Breast epithelium (tissue), 4 donors: ENCODE data around the gene OXCT2. TPM values are rescaled to one million over a fixed set of nuclear protein-coding genes. Genes with fewer than 3 reads are reported as not detected.

Experiments used
- DNase-seq, 2 donors: peaks; one replicate each; pipeline ENCODE4 v3.0.0-alpha.2; 2019; ENCODE audit warnings: low spot score in 2 of 2
- H3K27ac ChIP-seq, 2 donors: fragments of 200-600 bp; sonication (generic) in 1 of 2; one replicate each; pipeline ENCODE4 v1.5.1; 2016 to 2019; ENCODE audit warnings: mild to moderate bottlenecking in 1 of 2
- H3K27me3 ChIP-seq, 2 donors: fragments of 200-600 bp; sonication (generic) in 1 of 2; one replicate each; pipeline versions ENCODE4 v1.5.1 to v1.6.0; 2017 to 2019; ENCODE audit warnings: control low read depth in 1 of 2, mild to moderate bottlenecking in 1 of 2
- H3K36me3 ChIP-seq: fragments of 200-600 bp; one replicate; pipeline ENCODE4 v1.5.1; 2019
- H3K4me1 ChIP-seq, 2 donors: fragments of 200-600 bp; sonication (generic); one replicate each; pipeline ENCODE4 v1.5.1; 2016 to 2019; ENCODE audit warnings: control low read depth in 1 of 2
- H3K4me3 ChIP-seq, 3 donors: fragments of 200-600 bp; sonication (generic); 1 replicate in 2 of 3; 2 replicates in 1 of 3; pipeline ENCODE4 v1.5.1; 2016 to 2019; ENCODE audit warnings: mild to moderate bottlenecking in 3 of 3, moderate library complexity in 2 of 3
- H3K9me3 ChIP-seq, 2 donors: fragments of 200-600 bp; sonication (generic) in 1 of 2; one replicate each; pipeline ENCODE4 v1.5.1; 2016 to 2019; ENCODE audit warnings: control low read depth in 1 of 2
- POLR2A ChIP-seq: fragments of 450-650 bp; IDR thresholded peaks from one replicate; pipeline ENCODE4 v1.6.1; 2016; ENCODE audit warnings: antibody characterized with exemption, mild to moderate bottlenecking, moderate library complexity
- POLR2AphosphoS5 ChIP-seq, 3 donors: sonication (generic); formaldehyde crosslinking; IDR thresholded peaks; one replicate each; pipeline ENCODE4 v1.6.1; 2017; ENCODE audit warnings: antibody characterized with exemption in 3 of 3
- intact Hi-C: fragments of 100-400 bp; cut with DNase I; formaldehyde crosslinking; loops from one replicate; pipeline ENCODE4 v1.15.1; 2023; ENCODE audit warnings: low total_unique reads
- total RNA-seq, 3 donors: library from RNA; depleted of rRNA; stranded (reverse); fragments of >200 nt; gene quantifications; one replicate each; pipeline ENCODE4 v1.1.0, GENCODE V29; 2016
- TF ChIP-seq, protein P1 (sequence below), 3 donors: fragments of 450-650 bp; IDR thresholded peaks; one replicate each; pipeline ENCODE4 v1.5.1; 2016 to 2017; ENCODE audit warnings: antibody characterized with exemption in 3 of 3, mild to moderate bottlenecking in 3 of 3, moderate library complexity in 3 of 3

OXCT2 gene
- total RNA-seq, 3 donors from 2014 or later, result 0.32 to 0.66 TPM; not detected in 1

DNA sequence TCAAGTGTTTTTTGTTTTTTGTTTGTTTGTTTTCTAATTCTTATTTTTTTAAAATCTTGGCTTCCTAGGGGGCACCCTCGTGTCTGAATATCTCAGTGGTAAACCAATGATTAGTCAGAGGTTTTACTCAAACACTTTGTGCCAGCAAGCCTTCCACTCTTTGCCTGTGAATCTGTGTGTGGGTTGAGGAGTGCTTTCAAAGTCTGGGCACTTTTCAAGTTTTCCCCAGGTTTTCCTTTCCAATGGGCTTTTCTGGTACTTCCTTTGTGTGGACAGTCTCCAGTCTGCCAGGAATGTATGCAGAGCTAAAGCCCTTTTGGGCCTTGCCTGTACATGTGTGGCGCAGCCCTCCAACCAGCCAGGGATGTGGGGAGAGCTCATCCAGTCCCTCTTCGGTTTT lies 42.1 kb downstream of the OXCT2 start:
- no peak for DNase-seq
- no peaks in the 10 kb centered on the region for H3K4me1 ChIP-seq
- H3K27me3 ChIP-seq, result peaks cover 0 to 41% of the 10 kb centered on the region in 2 donors
- no peaks in the 10 kb centered on the region for H3K36me3 ChIP-seq
- no peak overlapping the region for H3K4me3 ChIP-seq
- no peak for TF ChIP-seq POLR2AphosphoS5 (IDR thresholded peaks at IDR 0.05)
- no peaks in the 10 kb centered on the region for H3K9me3 ChIP-seq
- H3K27ac ChIP-seq, result no peak overlapping the region
- intact Hi-C loops, result no loop called here

GRCh38 chr1:39727932-39728317 lies 43.2 kb downstream of the OXCT2 start:
- TF ChIP-seq POLR2A, result no peak
- TF ChIP-seq, protein P1, sequence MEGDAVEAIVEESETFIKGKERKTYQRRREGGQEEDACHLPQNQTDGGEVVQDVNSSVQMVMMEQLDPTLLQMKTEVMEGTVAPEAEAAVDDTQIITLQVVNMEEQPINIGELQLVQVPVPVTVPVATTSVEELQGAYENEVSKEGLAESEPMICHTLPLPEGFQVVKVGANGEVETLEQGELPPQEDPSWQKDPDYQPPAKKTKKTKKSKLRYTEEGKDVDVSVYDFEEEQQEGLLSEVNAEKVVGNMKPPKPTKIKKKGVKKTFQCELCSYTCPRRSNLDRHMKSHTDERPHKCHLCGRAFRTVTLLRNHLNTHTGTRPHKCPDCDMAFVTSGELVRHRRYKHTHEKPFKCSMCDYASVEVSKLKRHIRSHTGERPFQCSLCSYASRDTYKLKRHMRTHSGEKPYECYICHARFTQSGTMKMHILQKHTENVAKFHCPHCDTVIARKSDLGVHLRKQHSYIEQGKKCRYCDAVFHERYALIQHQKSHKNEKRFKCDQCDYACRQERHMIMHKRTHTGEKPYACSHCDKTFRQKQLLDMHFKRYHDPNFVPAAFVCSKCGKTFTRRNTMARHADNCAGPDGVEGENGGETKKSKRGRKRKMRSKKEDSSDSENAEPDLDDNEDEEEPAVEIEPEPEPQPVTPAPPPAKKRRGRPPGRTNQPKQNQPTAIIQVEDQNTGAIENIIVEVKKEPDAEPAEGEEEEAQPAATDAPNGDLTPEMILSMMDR (IDR thresholded peaks at IDR 0.05), result no peak
- TF ChIP-seq POLR2AphosphoS5 (IDR thresholded peaks at IDR 0.05), result no peak
- intact Hi-C loops, result no loop called here
- Histone ChIP-seq H3K9me3 (no peaks in the 10 kb centered on the region), H3K4me1 (no peaks in the 10 kb centered on the region), H3K36me3 (no peaks in the 10 kb centered on the region), H3K4me3 (no peak overlapping the region), H3K27ac (no peak overlapping the region), H3K27me3 (peaks cover 0 to 36% of the 10 kb centered on the region in 2 donors)
- DNase-seq, result no peak

- H3K4me1 ChIP-seq, result no peaks in the 10 kb centered on the region
- peaks cover 0 to 33% of the 10 kb centered on the region in 2 donors for H3K27me3 ChIP-seq
- TF ChIP-seq, protein P1 (IDR thresholded peaks at IDR 0.05), result no peak
- H3K4me3 ChIP-seq, result no peak overlapping the region
- intact Hi-C loops, result no loop called here
- H3K36me3 ChIP-seq, result no peaks in the 10 kb centered on the region
- no peak for DNase-seq
- no peaks in the 10 kb centered on the region for H3K9me3 ChIP-seq
- H3K27ac ChIP-seq, result no peak overlapping the region
Measured at GRCh38 chr1:39727221-39727931, 43.8 kb downstream of the OXCT2 start.

GRCh38 chr1:39726600-39726999 lies 44.5 kb downstream of the OXCT2 start:
- Histone ChIP-seq H3K4me1 (no peaks in the 10 kb centered on the region), H3K36me3 (no peaks in the 10 kb centered on the region), H3K27me3 (peaks cover 0 to 32% of the 10 kb centered on the region in 2 donors), H3K9me3 (no peaks in the 10 kb centered on the region), H3K4me3 (no peak overlapping the region), H3K27ac (no peak overlapping the region)
- TF ChIP-seq, protein P1 (IDR thresholded peaks at IDR 0.05), result no peak
- TF ChIP-seq POLR2A (no peak), POLR2AphosphoS5 (IDR thresholded peaks at IDR 0.05) (no peak)
- intact Hi-C loops, result no loop called here
- DNase-seq, result no peak

GRCh38 chr1:39722495-39722894 lies 48.7 kb downstream of the OXCT2 start:
- no peaks in the 10 kb centered on the region for H3K4me1 ChIP-seq
- no peak for TF ChIP-seq POLR2AphosphoS5 (IDR thresholded peaks at IDR 0.05)
- TF ChIP-seq POLR2A, result no peak
- TF ChIP-seq, protein P1 (IDR thresholded peaks at IDR 0.05), result no peak
- no peak for DNase-seq
- H3K9me3 ChIP-seq, result no peaks in the 10 kb centered on the region
- peaks cover 0 to 10% of the 10 kb centered on the region in 2 donors for H3K27me3 ChIP-seq
- no peak overlapping the region for H3K27ac ChIP-seq
- intact Hi-C loops, result no loop called here
- H3K36me3 ChIP-seq, result no peaks in the 10 kb centered on the region
- H3K4me3 ChIP-seq, result no peak overlapping the region
